Keratinocyte (primary cell): ENCODE data around the gene FBXW2. TPM values are rescaled to one million over a fixed set of nuclear protein-coding genes. Genes with fewer than 3 reads are reported as not detected.
A peak's percentile ranks its signal among the peaks of the same experiment; 100 is the strongest.

Source experiments
- DNase-seq: peaks from one replicate; pipeline ENCODE4 v3.0.0-alpha.2; 2011; ENCODE audit warnings: low read depth, missing footprints, low spot score
- FAIRE-seq: peaks from 2 replicates; lab custom pipeline; 2011; peaks lifted over from hg19 to GRCh38; lab: Jason Lieb, UNC
- H2AFZ ChIP-seq: 2 replicates; pipeline ENCODE4 v1.6.0; 2012; ENCODE audit warnings: low read length, control low read depth, inconsistent platforms; ENCODE audit not compliant: control insufficient read depth
- H3K27ac ChIP-seq: 2 replicates; pipeline ENCODE4 v1.5.1; 2011; ENCODE audit warnings: low read length; ENCODE audit not compliant: control insufficient read depth, insufficient read depth
- H3K27me3 ChIP-seq: 3 replicates; pipeline ENCODE4 v1.6.0; 2011; ENCODE audit warnings: low read length; ENCODE audit not compliant: control insufficient read depth, insufficient read depth; ENCODE audit errors: extremely low read depth
- H3K36me3 ChIP-seq, 2 experiments: 2 replicates in 1 of 2; 3 replicates in 1 of 2; pipeline ENCODE4 v1.5.1; 2011; ENCODE audit warnings: low read length in 2 of 2, mild to moderate bottlenecking in 1 of 2; ENCODE audit not compliant: control insufficient read depth in 2 of 2, insufficient read depth in 2 of 2; ENCODE audit errors: extremely low read depth in 1 of 2
- H3K4me1 ChIP-seq: 3 replicates; pipeline ENCODE4 v1.5.1; 2011; ENCODE audit warnings: low read length; ENCODE audit not compliant: control insufficient read depth, insufficient read depth; ENCODE audit errors: extremely low read depth
- H3K4me2 ChIP-seq: 3 replicates; pipeline ENCODE4 v1.6.0; 2011; ENCODE audit warnings: low read depth, low read length; ENCODE audit not compliant: control insufficient read depth, insufficient read depth; ENCODE audit errors: extremely low read depth
- H3K4me3 ChIP-seq, 3 experiments: fragments of 200-600 bp in 1 of 3; sonication (generic) in 1 of 3; 2 replicates in 2 of 3; 3 replicates in 1 of 3; pipeline ENCODE4 v1.5.1; 2011 to 2016; ENCODE audit warnings: low read length in 3 of 3, mild to moderate bottlenecking in 3 of 3, control low read depth in 2 of 3, inconsistent platforms in 1 of 3, low read depth in 1 of 3, mixed read lengths in 1 of 3, mixed run types in 1 of 3, moderate library complexity in 1 of 3; ENCODE audit not compliant: control insufficient read depth in 2 of 3, insufficient read depth in 2 of 3; ENCODE audit errors: extremely low read depth in 1 of 3
- H3K79me2 ChIP-seq: 2 replicates; pipeline ENCODE4 v1.6.0; 2012; ENCODE audit warnings: low read length; ENCODE audit not compliant: control insufficient read depth, insufficient read depth
- H3K9ac ChIP-seq: 3 replicates; pipeline ENCODE4 v1.6.0; 2011; ENCODE audit warnings: low read length; ENCODE audit not compliant: control insufficient read depth, insufficient read depth; ENCODE audit errors: extremely low read depth
- H3K9me1 ChIP-seq: 3 replicates; pipeline ENCODE4 v1.6.0; 2011; ENCODE audit warnings: low read length; ENCODE audit not compliant: control insufficient read depth, insufficient read depth; ENCODE audit errors: extremely low read depth
- H3K9me3 ChIP-seq: 2 replicates; pipeline ENCODE4 v1.5.1; 2012; ENCODE audit warnings: low read depth, low read length; ENCODE audit not compliant: control insufficient read depth
- H4K20me1 ChIP-seq: 3 replicates; pipeline ENCODE4 v1.6.0; 2011; ENCODE audit warnings: low read length; ENCODE audit not compliant: control insufficient read depth, insufficient read depth; ENCODE audit errors: extremely low read depth
- CTCF ChIP-seq, 3 experiments: IDR thresholded peaks in 1 of 3; conservative IDR thresholded peaks in 1 of 3; optimal IDR thresholded peaks in 1 of 3; 2 replicates in 2 of 3; 3 replicates in 1 of 3; pipeline versions ENCODE3 to v1.5.1; 2011; ENCODE audit warnings: low read length in 3 of 3, mild to moderate bottlenecking in 3 of 3, moderate library complexity in 2 of 3, control low read depth in 1 of 3, inconsistent platforms in 1 of 3; ENCODE audit not compliant: insufficient read depth in 2 of 3; ENCODE audit errors: extremely low read depth in 1 of 3
- EZH2 ChIP-seq: IDR thresholded peaks from one replicate; pipeline ENCODE4 v1.6.1; 2012; ENCODE audit warnings: inconsistent platforms, mild to moderate bottlenecking, low read length, moderate library complexity
- dilution Hi-C: fragments of 300-500 bp; cut with MboI; formaldehyde crosslinking; loops from one replicate; pipeline ENCODE4 v1.7.0; 2020; ENCODE audit warnings: low sequenced_read_pairs; ENCODE audit not compliant: extremely low pct_ligation_motif_present
- polyA plus RNA-seq, 5 experiments: library from polyadenylated mRNA; depleted of rRNA in 3 of 5; stranded (reverse) in 3 of 5; stranded (forward) in 1 of 5; unstranded in 1 of 5; fragments of >200 nt; gene quantifications; 1 replicate in 1 of 5; 2 replicates in 3 of 5; 3 replicates in 1 of 5; pipeline versions ENCODE4 v1.2.1 to v1.2.3, GENCODE V29; 2011 to 2012; ENCODE audit warnings: missing spikeins in 2 of 5, low read depth in 1 of 5, low replicate concordance in 1 of 5

FBXW2 gene
- polyA plus RNA-seq, 1 donor (not counting 4 experiments of a cell fraction or from before 2014, with no cell fraction given) = 68.3 TPM

GRCh38 chr9:120713257-120714087 lies 79.7 kb downstream of the FBXW2 start:
- Histone ChIP-seq H3K4me1 (peaks cover 40% of the 10 kb centered on the region), H3K9ac (peak overlapping the region; percentile 83), H3K36me3 (no peaks in the 10 kb centered on the region), H3K27ac (peak overlapping the region; percentile 82), H3K4me3 (peak overlapping the region; percentile 80 to 97 (median 88)), H3K9me3 (no peaks in the 10 kb centered on the region), H3K27me3 (no peaks in the 10 kb centered on the region), H3K4me2 (peak overlapping the region; percentile 98), H4K20me1 (no peaks in the 10 kb centered on the region), H3K79me2 (peaks cover 39% of the 10 kb centered on the region), H3K9me1 (no peaks in the 10 kb centered on the region), H2AFZ (peak overlapping the region; percentile 49)
- FAIRE-seq = no peak
- no peak for DNase-seq
- TF ChIP-seq CTCF (optimal IDR thresholded peaks at IDR 0.05 in 1 of 3, IDR thresholded peaks at IDR 0.05 in 1 of 3, conservative IDR thresholded peaks at IDR 0.05 in 1 of 3; ENCODE audit: extremely low read depth in 1 of 3, insufficient read depth in 2 of 3, low read length in 3 of 3) (no peak), EZH2 (no peak)
- dilution Hi-C loops = no loop called here

GRCh38 chr9:120712539-120713031 lies 80.6 kb downstream of the FBXW2 start:
- Histone ChIP-seq H3K4me1 (peaks cover 43% of the 10 kb centered on the region), H3K9me1 (no peaks in the 10 kb centered on the region), H3K4me2 (peak overlapping the region; percentile 98), H3K9ac (peak overlapping the region; percentile 83), H3K27ac (peak overlapping the region; percentile 82), H3K9me3 (no peaks in the 10 kb centered on the region), H3K79me2 (peaks cover 44% of the 10 kb centered on the region), H2AFZ (peak overlapping the region; percentile 15), H3K4me3 (peak overlapping the region; percentile 80 to 97 (median 88)), H4K20me1 (no peaks in the 10 kb centered on the region), H3K36me3 (no peaks in the 10 kb centered on the region), H3K27me3 (no peaks in the 10 kb centered on the region)
- dilution Hi-C loops = no loop called here
- FAIRE-seq = no peak
- DNase-seq = no peak
- TF ChIP-seq CTCF (optimal IDR thresholded peaks at IDR 0.05 in 1 of 3, IDR thresholded peaks at IDR 0.05 in 1 of 3, conservative IDR thresholded peaks at IDR 0.05 in 1 of 3; ENCODE audit: extremely low read depth in 1 of 3, insufficient read depth in 2 of 3, low read length in 3 of 3) (no peak), EZH2 (no peak)
